GM23338 (cell line): ENCODE measurements around the gene RGL3. TPM values are rescaled to one million over a fixed set of nuclear protein-coding genes. Genes with fewer than 3 reads are reported as not detected.

Experiments used
- ATAC-seq: fragments of 200-7000 bp; cut with Tn5 transposase; 3 replicates; pipeline ENCODE4 v1.9.1; 2020
- DNase-seq: peaks from one replicate; pipeline ENCODE4 v3.0.0-alpha.2; 2015; ENCODE audit warnings: low spot score
- H2AFZ ChIP-seq: fragments of 200-600 bp; sonication (generic); 2 replicates; pipeline ENCODE4 v1.8.0; 2016; ENCODE audit warnings: antibody characterized with exemption, mild to moderate bottlenecking, moderate library complexity
- H3F3A ChIP-seq: fragments of 200-600 bp; sonication (generic); replicated peaks from 2 replicates; pipeline ENCODE4 v1.8.0; 2017; ENCODE audit warnings: antibody characterized with exemption, mixed run types, low read depth
- H3K27ac ChIP-seq: fragments of 200-600 bp; sonication (generic); 2 replicates; pipeline ENCODE4 v1.6.1; 2016; ENCODE audit warnings: low read depth
- H3K27me3 ChIP-seq: fragments of 200-600 bp; sonication (generic); 2 replicates; pipeline ENCODE4 v1.8.0; 2016; ENCODE audit warnings: mild to moderate bottlenecking, mixed run types, moderate library complexity; ENCODE audit not compliant: insufficient read depth
- H3K36me3 ChIP-seq: fragments of 200-600 bp; sonication (generic); 2 replicates; pipeline ENCODE4 v1.8.0; 2016; ENCODE audit warnings: mild to moderate bottlenecking; ENCODE audit not compliant: insufficient read depth
- H3K4me1 ChIP-seq: fragments of 200-600 bp; sonication (generic); 2 replicates; pipeline ENCODE4 v1.8.0; 2016; ENCODE audit warnings: mild to moderate bottlenecking, moderate library complexity; ENCODE audit not compliant: insufficient read depth
- H3K4me2 ChIP-seq: fragments of 200-600 bp; sonication (generic); 2 replicates; pipeline ENCODE4 v1.7.1; 2017; ENCODE audit warnings: mixed run types
- H3K4me3 ChIP-seq: fragments of 200-600 bp; sonication (generic); 2 replicates; pipeline ENCODE4 v1.6.1; 2016; ENCODE audit warnings: mixed run types
- H3K79me2 ChIP-seq: fragments of 200-600 bp; sonication (generic); replicated peaks from 2 replicates; pipeline ENCODE4 v1.8.0; 2017; ENCODE audit warnings: mild to moderate bottlenecking; ENCODE audit not compliant: insufficient read depth
- H3K9me2 ChIP-seq: fragments of 200-600 bp; sonication (generic); 2 replicates; pipeline ENCODE4 v1.8.0; 2017; ENCODE audit not compliant: insufficient read depth
- H4K20me1 ChIP-seq: fragments of 200-600 bp; sonication (generic); replicated peaks from 2 replicates; pipeline ENCODE4 v1.8.0; 2017; ENCODE audit warnings: mild to moderate bottlenecking; ENCODE audit not compliant: insufficient read depth
- H3K27ac Mint-ChIP-seq: 2 replicates; pipeline ENCODE4 v1.8.0; 2020; ENCODE audit warnings: inconsistent platforms, mild to moderate bottlenecking, moderate library complexity, mixed read lengths
- H3K27me3 Mint-ChIP-seq: 3 replicates; pipeline ENCODE4 v1.8.0; 2022; ENCODE audit warnings: low read depth, mild to moderate bottlenecking, moderate library complexity, mixed read lengths, inconsistent platforms; ENCODE audit not compliant: insufficient read depth, poor library complexity
- H3K36me3 Mint-ChIP-seq: 3 replicates; pipeline ENCODE4 v1.8.0; 2021; ENCODE audit warnings: low read depth, mild to moderate bottlenecking, inconsistent platforms, moderate library complexity, mixed read lengths
- H3K4me1 Mint-ChIP-seq: 3 replicates; pipeline ENCODE4 v1.8.0; 2020; ENCODE audit warnings: mild to moderate bottlenecking, inconsistent platforms, mixed read lengths
- H3K4me3 Mint-ChIP-seq: 3 replicates; pipeline ENCODE4 v1.8.0; 2021; ENCODE audit warnings: moderate library complexity, mild to moderate bottlenecking, inconsistent platforms, mixed read lengths
- H3K9me3 Mint-ChIP-seq: 3 replicates; pipeline ENCODE4 v1.8.0; 2020; ENCODE audit warnings: moderate library complexity, mild to moderate bottlenecking, inconsistent platforms, mixed read lengths
- CREB1 ChIP-seq: fragments of 250-450 bp; sonication (Bioruptor Pico); IDR thresholded peaks from 2 replicates; pipeline ENCODE4 v1.5.0; 2020; ENCODE audit warnings: low read depth, mild to moderate bottlenecking, moderate library complexity
- CTCF ChIP-seq, 2 experiments: fragments of 200-600 bp in 1 of 2; sonication (generic) in 1 of 2; conservative IDR thresholded peaks; 2 replicates each; pipeline versions ENCODE4 v1.5.1 to v1.6.1; 2016 to 2017; ENCODE audit warnings: antibody characterized with exemption in 2 of 2, low read depth in 2 of 2, mild to moderate bottlenecking in 2 of 2, moderate library complexity in 1 of 2
- EZH2 ChIP-seq: fragments of 200-600 bp; sonication (generic); IDR thresholded peaks from one replicate; pipeline ENCODE4 v1.8.0; 2017; ENCODE audit warnings: antibody characterized with exemption, mild to moderate bottlenecking, low read depth; ENCODE audit not compliant: unreplicated experiment
- JUNB ChIP-seq: IDR thresholded peaks from one replicate; pipeline ENCODE4 v1.6.1; 2016; ENCODE audit warnings: antibody characterized with exemption; ENCODE audit not compliant: unreplicated experiment
- NANOG ChIP-seq: IDR thresholded peaks from 2 replicates; pipeline ENCODE4 v1.6.1; 2016; ENCODE audit warnings: antibody characterized with exemption, borderline replicate concordance
- POLR2AphosphoS5 ChIP-seq: IDR thresholded peaks from 2 replicates; pipeline ENCODE4 v1.6.1; 2016; ENCODE audit warnings: antibody characterized with exemption, low read depth
- REST ChIP-seq: IDR thresholded peaks from one replicate; pipeline ENCODE4 v1.6.1; 2018; ENCODE audit warnings: antibody characterized with exemption; ENCODE audit not compliant: unreplicated experiment
- STAT1 ChIP-seq: IDR thresholded peaks from one replicate; pipeline ENCODE4 v1.6.1; 2016; ENCODE audit warnings: antibody characterized with exemption; ENCODE audit not compliant: unreplicated experiment
- ZNF331 ChIP-seq: fragments of 250-450 bp; sonication (Bioruptor Pico); IDR thresholded peaks from 2 replicates; pipeline ENCODE4 v1.5.0; 2020; ENCODE audit warnings: low read depth, mild to moderate bottlenecking, moderate library complexity
- polyA plus RNA-seq: library from polyadenylated mRNA; unstranded; fragments of >200 nt; fragmentation: Nextera tagmentation; extraction: Ambion mirVana; gene quantifications from 2 replicates; pipeline ENCODE4 v1.2.1, GENCODE V29; 2016
- total RNA-seq: library from RNA; depleted of rRNA; stranded (reverse); fragments of >200 nt; shearing (Covaris generic); gene quantifications from 2 replicates; pipeline ENCODE4 v1.2.3, GENCODE V29; 2014
- TF ChIP-seq, protein P1 (sequence below): IDR thresholded peaks from 2 replicates; pipeline ENCODE4 v1.6.1; 2016; ENCODE audit warnings: antibody characterized with exemption
- TF ChIP-seq, protein P2 (sequence below): fragments of 250-450 bp; sonication (Bioruptor Pico); IDR thresholded peaks from 2 replicates; pipeline ENCODE4 v1.5.0; 2020; ENCODE audit warnings: mild to moderate bottlenecking, moderate library complexity

Gene RGL3
- total and polyA plus RNA-seq, 2 experiments from 2014 or later: 48.8 to 49.4 TPM

DNA sequence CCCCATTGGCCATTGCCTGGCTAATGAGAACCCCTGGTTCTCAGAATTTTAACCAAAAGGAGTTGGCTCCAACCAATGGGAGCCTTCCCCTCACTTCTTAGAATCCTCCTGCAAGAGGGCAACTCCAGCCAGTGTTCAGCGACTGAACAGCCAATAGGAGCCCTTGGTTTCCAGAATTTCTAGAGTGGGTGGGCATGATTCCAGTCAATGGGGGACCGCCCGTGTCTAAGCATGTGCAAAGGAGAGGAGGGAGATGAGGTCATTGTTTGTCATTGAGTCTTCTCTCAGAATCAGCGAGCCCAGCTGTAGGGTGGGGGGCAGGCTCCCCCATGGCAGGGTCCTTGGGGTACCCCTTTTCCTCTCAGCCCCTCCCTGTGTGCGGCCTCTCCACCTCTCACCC lies 54.2 kb downstream of the RGL3 start (continued):
- TF ChIP-seq REST (no peak), NANOG (no peak), STAT1 (no peak), CREB1 (CRISPR knock-in tag) (no peak), ZNF331 (no peak), CTCF (conservative IDR thresholded peaks at IDR 0.05; ENCODE audit: low read depth in 2 of 2) (no peak), EZH2 (no peak), POLR2AphosphoS5 (no peak), JUNB (no peak)
- TF ChIP-seq, protein P1, sequence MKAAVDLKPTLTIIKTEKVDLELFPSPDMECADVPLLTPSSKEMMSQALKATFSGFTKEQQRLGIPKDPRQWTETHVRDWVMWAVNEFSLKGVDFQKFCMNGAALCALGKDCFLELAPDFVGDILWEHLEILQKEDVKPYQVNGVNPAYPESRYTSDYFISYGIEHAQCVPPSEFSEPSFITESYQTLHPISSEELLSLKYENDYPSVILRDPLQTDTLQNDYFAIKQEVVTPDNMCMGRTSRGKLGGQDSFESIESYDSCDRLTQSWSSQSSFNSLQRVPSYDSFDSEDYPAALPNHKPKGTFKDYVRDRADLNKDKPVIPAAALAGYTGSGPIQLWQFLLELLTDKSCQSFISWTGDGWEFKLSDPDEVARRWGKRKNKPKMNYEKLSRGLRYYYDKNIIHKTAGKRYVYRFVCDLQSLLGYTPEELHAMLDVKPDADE: no peak

GRCh38 chr19:11364296-11364904 lies 54.7 kb downstream of the RGL3 start:
- peaks cover 17% of the 10 kb centered on the region for H3K27me3 Mint-ChIP-seq
- no peaks in the 10 kb centered on the region for H3F3A ChIP-seq
- no peak overlapping the region for H3K4me2 ChIP-seq
- H3K4me1 Mint-ChIP-seq: peaks cover 12% of the 10 kb centered on the region
- ATAC-seq (no peak), DNase-seq (no peak)
- H3K36me3 ChIP-seq: no peaks in the 10 kb centered on the region
- H3K4me1 ChIP-seq: peaks cover 6% of the 10 kb centered on the region; the same call in 1 of the 2 replicates
- H3K79me2 ChIP-seq: no peaks in the 10 kb centered on the region
- H3K9me3 Mint-ChIP-seq: no peaks in the 10 kb centered on the region
- 0 out of 3 replicates have a peak, but pooled peaks cover 3% of the 10 kb centered on the region for H3K36me3 Mint-ChIP-seq
- 0 out of 2 replicates have a peak, but pooled peaks cover 5% of the 10 kb centered on the region for H4K20me1 ChIP-seq
- H3K27ac Mint-ChIP-seq: no peak overlapping the region
- no peak overlapping the region for H2AFZ ChIP-seq
- no peaks in the 10 kb centered on the region for H3K9me2 ChIP-seq
- H3K27ac ChIP-seq: no peak overlapping the region
- H3K27me3 ChIP-seq: no peaks in the 10 kb centered on the region
- no peak overlapping the region for H3K4me3 ChIP-seq
- no peak overlapping the region for H3K4me3 Mint-ChIP-seq
- TF ChIP-seq, protein P2, sequence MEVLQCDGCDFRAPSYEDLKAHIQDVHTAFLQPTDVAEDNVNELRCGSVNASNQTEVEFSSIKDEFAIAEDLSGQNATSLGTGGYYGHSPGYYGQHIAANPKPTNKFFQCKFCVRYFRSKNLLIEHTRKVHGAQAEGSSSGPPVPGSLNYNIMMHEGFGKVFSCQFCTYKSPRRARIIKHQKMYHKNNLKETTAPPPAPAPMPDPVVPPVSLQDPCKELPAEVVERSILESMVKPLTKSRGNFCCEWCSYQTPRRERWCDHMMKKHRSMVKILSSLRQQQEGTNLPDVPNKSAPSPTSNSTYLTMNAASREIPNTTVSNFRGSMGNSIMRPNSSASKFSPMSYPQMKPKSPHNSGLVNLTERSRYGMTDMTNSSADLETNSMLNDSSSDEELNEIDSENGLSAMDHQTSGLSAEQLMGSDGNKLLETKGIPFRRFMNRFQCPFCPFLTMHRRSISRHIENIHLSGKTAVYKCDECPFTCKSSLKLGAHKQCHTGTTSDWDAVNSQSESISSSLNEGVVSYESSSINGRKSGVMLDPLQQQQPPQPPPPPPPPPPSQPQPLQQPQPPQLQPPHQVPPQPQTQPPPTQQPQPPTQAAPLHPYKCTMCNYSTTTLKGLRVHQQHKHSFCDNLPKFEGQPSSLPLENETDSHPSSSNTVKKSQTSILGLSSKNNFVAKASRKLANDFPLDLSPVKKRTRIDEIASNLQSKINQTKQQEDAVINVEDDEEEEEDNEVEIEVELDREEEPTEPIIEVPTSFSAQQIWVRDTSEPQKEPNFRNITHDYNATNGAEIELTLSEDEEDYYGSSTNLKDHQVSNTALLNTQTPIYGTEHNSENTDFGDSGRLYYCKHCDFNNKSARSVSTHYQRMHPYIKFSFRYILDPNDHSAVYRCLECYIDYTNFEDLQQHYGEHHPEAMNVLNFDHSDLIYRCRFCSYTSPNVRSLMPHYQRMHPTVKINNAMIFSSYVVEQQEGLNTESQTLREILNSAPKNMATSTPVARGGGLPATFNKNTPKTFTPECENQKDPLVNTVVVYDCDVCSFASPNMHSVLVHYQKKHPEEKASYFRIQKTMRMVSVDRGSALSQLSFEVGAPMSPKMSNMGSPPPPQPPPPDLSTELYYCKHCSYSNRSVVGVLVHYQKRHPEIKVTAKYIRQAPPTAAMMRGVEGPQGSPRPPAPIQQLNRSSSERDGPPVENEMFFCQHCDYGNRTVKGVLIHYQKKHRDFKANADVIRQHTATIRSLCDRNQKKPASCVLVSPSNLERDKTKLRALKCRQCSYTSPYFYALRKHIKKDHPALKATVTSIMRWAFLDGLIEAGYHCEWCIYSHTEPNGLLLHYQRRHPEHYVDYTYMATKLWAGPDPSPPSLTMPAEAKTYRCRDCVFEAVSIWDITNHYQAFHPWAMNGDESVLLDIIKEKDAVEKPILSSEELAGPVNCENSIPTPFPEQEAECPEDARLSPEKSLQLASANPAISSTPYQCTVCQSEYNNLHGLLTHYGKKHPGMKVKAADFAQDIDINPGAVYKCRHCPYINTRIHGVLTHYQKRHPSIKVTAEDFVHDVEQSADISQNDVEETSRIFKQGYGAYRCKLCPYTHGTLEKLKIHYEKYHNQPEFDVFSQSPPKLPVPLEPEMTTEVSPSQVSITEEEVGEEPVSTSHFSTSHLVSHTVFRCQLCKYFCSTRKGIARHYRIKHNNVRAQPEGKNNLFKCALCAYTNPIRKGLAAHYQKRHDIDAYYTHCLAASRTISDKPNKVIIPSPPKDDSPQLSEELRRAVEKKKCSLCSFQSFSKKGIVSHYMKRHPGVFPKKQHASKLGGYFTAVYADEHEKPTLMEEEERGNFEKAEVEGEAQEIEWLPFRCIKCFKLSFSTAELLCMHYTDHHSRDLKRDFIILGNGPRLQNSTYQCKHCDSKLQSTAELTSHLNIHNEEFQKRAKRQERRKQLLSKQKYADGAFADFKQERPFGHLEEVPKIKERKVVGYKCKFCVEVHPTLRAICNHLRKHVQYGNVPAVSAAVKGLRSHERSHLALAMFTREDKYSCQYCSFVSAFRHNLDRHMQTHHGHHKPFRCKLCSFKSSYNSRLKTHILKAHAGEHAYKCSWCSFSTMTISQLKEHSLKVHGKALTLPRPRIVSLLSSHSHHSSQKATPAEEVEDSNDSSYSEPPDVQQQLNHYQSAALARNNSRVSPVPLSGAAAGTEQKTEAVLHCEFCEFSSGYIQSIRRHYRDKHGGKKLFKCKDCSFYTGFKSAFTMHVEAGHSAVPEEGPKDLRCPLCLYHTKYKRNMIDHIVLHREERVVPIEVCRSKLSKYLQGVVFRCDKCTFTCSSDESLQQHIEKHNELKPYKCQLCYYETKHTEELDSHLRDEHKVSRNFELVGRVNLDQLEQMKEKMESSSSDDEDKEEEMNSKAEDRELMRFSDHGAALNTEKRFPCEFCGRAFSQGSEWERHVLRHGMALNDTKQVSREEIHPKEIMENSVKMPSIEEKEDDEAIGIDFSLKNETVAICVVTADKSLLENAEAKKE (CRISPR knock-in tag): no peak
- no peak for TF ChIP-seq CREB1 (CRISPR knock-in tag)
- TF ChIP-seq, protein P1: no peak
